Measurements from ENCODE around the gene DAP3.

GRCh38 chr1:155645034-155645598, 43.8 kb upstream of the DAP3 start:
- TF ChIP-seq JUND (IDR thresholded peaks at IDR 0.05) (no peak), CTCF (IDR thresholded peaks at IDR 0.05 in 2 of 3, conservative IDR thresholded peaks at IDR 0.05 in 1 of 3; ENCODE audit: borderline replicate concordance in 1 of 3, insufficient read depth in 1 of 3, low read depth in 2 of 3, low read length in 2 of 3) (no peak), ELF1 (IDR thresholded peaks at IDR 0.05; ENCODE audit: borderline replicate concordance, low read depth) (no peak), RAD21 (IDR thresholded peaks at IDR 0.05; ENCODE audit: low read depth) (no peak), YY1 (IDR thresholded peaks at IDR 0.05; ENCODE audit: extremely low read depth, insufficient replicate concordance, low read depth, low read length) (no peak), POLR2A (IDR thresholded peaks at IDR 0.05; ENCODE audit: borderline replicate concordance, extremely low read depth, insufficient read depth, insufficient read length) (no peak), POLR2AphosphoS5 (IDR thresholded peaks at IDR 0.05; ENCODE audit: low read depth, low read length) (no peak), ZNF274 (IDR thresholded peaks at IDR 0.05; ENCODE audit: low read depth, low read length) (no peak), MAX (IDR thresholded peaks at IDR 0.05) (no peak), ATF3 (IDR thresholded peaks at IDR 0.05) (no peak), EZH2 (IDR thresholded peaks at IDR 0.05) (no peak), EZH2phosphoT487 (IDR thresholded peaks at IDR 0.05; ENCODE audit: borderline replicate concordance) (no peak), REST (IDR thresholded peaks at IDR 0.05; ENCODE audit: low read depth) (no peak), CEBPB (IDR thresholded peaks at IDR 0.05; ENCODE audit: low read depth) (no peak)

All from HCT116 (cell line).